Immature natural killer cell (primary cell): ENCODE results near the gene CHRNA10. TPM values are rescaled to one million over a fixed set of nuclear protein-coding genes. Genes with fewer than 3 reads are reported as not detected.

ENCODE experiments used
- DNase-seq, 3 donors: peaks; one replicate each; pipeline ENCODE4 v3.0.0; 2022; ENCODE audit warnings: mixed read lengths in 1 of 3
- H3K27ac Mint-ChIP-seq, 6 donors: one replicate each; pipeline ENCODE4 v1.8.0; 2020; ENCODE audit warnings: mixed read lengths in 6 of 6, mild to moderate bottlenecking in 5 of 6, inconsistent platforms in 4 of 6, moderate library complexity in 3 of 6
- H3K27me3 Mint-ChIP-seq, 3 donors: one replicate each; pipeline ENCODE4 v1.8.0; 2020 to 2021; ENCODE audit warnings: low read depth in 3 of 3, mild to moderate bottlenecking in 3 of 3, mixed read lengths in 3 of 3, moderate library complexity in 3 of 3, inconsistent platforms in 1 of 3
- H3K36me3 Mint-ChIP-seq, 3 donors: one replicate each; pipeline ENCODE4 v1.8.0; 2020; ENCODE audit warnings: mixed read lengths in 3 of 3, inconsistent platforms in 2 of 3, mild to moderate bottlenecking in 2 of 3
- H3K4me1 Mint-ChIP-seq, 2 donors: one replicate each; pipeline ENCODE4 v1.8.0; 2020; ENCODE audit warnings: inconsistent platforms in 2 of 2, mild to moderate bottlenecking in 2 of 2, mixed read lengths in 2 of 2, moderate library complexity in 1 of 2
- H3K4me3 Mint-ChIP-seq, 5 donors: one replicate each; pipeline ENCODE4 v1.8.0; 2020; ENCODE audit warnings: mild to moderate bottlenecking in 5 of 5, mixed read lengths in 5 of 5, inconsistent platforms in 3 of 5, moderate library complexity in 3 of 5
- H3K9me3 Mint-ChIP-seq, 6 donors: one replicate each; pipeline ENCODE4 v1.8.0; 2020; ENCODE audit warnings: mild to moderate bottlenecking in 6 of 6, mixed read lengths in 6 of 6, inconsistent platforms in 4 of 6, moderate library complexity in 3 of 6
- polyA plus RNA-seq, 3 donors: library from polyadenylated mRNA; unstranded; fragments of 300-500 nt; fragmentation: Illumina TruSeq; gene quantifications; one replicate each; pipeline ENCODE4 v1.2.3, GENCODE V29; 2021

CHRNA10 gene
- polyA plus RNA-seq, 3 donors from 2014 or later = 0.26 TPM; not detected in 2

DNA sequence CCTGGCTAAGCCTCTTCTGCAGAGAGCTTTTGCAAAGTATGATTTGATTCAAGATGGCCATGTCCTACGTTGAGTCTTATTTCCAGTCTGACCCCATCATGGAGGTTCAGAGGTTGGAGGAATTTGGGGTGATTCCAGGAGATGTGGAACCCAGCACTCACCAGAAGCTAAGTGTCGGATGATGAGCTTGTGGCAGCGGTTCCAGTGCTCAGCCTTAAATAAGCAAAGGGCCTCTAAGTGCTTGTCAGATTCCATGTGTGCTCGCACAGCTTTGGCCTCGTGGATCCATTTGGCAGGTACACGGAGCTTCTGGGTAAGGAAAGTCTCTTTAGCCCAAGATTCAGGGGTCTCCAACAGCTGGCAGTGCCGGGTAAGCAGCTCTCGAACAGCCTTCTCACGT lies 11.9 kb upstream of the CHRNA10 start:
- Mint-ChIP-seq H3K9me3 (no peaks in the 10 kb centered on the region), H3K4me3 (no peak overlapping the region), H3K27me3 (no peaks in the 10 kb centered on the region), H3K36me3 (peaks cover 33 to 72% (median 57%) of the 10 kb centered on the region in 3 donors), H3K27ac (no peak overlapping the region), H3K4me1 (no peaks in the 10 kb centered on the region)
- DNase-seq = no peak

DNA sequence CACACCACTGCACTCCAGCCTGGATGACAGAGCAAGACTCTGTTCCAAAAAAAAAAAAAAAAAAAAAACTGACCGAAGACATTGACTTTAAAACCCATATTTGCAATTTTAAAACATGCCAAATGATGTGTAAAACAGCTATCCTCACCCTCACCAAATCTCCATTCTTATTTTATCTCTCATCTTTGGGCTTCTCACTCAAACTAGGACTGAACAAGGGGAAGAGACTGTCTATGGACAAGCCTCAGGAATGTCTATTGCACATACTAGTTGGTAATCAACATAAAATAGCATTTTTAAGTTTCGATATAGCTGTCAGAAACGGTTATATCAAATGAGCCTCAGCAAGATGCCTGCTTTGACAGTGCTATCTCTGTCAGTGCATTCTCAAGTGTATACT lies 7.9 kb upstream of the CHRNA10 start:
- H3K27ac Mint-ChIP-seq = no peak overlapping the region
- H3K4me1 Mint-ChIP-seq = no peaks in the 10 kb centered on the region
- no peaks in the 10 kb centered on the region for H3K27me3 Mint-ChIP-seq
- no peaks in the 10 kb centered on the region for H3K9me3 Mint-ChIP-seq
- H3K36me3 Mint-ChIP-seq = peaks cover 36 to 68% (median 46%) of the 10 kb centered on the region in 3 donors
- no peak overlapping the region for H3K4me3 Mint-ChIP-seq
- DNase-seq = no peak

GRCh38 chr11:3675971-3676370 lies 4.8 kb upstream of the CHRNA10 start:
- Mint-ChIP-seq H3K4me3 (no peak overlapping the region), H3K9me3 (no peaks in the 10 kb centered on the region), H3K36me3 (peaks cover 32 to 60% (median 39%) of the 10 kb centered on the region in 3 donors), H3K4me1 (no peaks in the 10 kb centered on the region), H3K27me3 (peaks cover 0 to 4% (median 3%) of the 10 kb centered on the region in 3 donors), H3K27ac (peak overlapping the region in 1 of 6 donors; percentile 37)
- DNase-seq = no peak

GRCh38 chr11:3674189-3674588 lies 3.0 kb upstream of the CHRNA10 start:
- Mint-ChIP-seq H3K27ac (no peak overlapping the region), H3K27me3 (peaks cover 0 to 4% (median 3%) of the 10 kb centered on the region in 3 donors), H3K9me3 (no peaks in the 10 kb centered on the region), H3K4me1 (no peaks in the 10 kb centered on the region), H3K4me3 (no peak overlapping the region), H3K36me3 (peaks cover 36 to 62% (median 41%) of the 10 kb centered on the region in 3 donors)
- no peak for DNase-seq

DNA sequence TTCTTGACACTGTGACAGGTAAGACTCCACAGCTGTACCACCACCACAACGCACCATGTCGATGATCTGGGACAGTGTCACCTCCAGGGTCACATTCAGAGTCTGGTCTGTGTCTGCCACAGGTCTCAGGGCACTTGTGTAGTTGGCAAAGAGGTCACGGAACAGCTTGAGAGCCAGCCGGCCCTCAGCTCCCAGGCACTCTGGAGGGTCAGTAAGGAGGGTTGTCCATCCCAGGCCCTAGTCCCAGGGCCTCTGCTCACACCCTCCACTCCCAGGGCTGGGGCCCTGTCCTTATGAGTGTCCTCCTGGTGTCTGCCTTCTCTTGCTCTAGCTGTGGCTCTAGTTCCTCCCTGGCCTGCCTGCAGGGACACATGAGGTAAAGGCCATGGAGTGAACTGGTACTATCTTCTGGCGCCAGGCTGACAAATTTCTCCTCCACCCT lies 1.4 kb downstream of the CHRNA10 start:
- Mint-ChIP-seq H3K27me3 (peaks cover 0 to 4% (median 3%) of the 10 kb centered on the region in 3 donors), H3K4me1 (no peaks in the 10 kb centered on the region), H3K4me3 (no peak overlapping the region), H3K36me3 (peaks cover 29 to 55% (median 29%) of the 10 kb centered on the region in 3 donors), H3K27ac (no peak overlapping the region), H3K9me3 (no peaks in the 10 kb centered on the region)
- no peak for DNase-seq

DNA sequence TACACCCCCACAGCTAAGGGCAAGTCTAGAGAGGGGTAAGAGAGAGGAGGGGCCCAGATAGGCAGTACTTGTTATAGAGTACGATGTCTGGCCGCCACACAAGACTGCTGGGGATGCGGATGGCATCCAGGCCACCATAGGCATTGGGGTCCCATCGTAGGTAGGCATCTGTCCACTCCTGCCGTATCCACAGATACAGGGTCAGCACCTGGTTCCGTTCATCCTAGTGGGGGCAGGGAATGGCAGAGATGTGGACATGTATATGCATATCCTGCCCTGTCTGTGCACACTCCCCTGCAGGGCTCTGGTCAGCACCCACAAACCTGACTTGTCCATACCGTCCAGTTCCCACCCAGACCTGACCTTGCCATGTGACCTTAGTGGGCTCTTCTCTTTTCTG lies 2.1 kb downstream of the CHRNA10 start:
- Mint-ChIP-seq H3K4me1 (no peaks in the 10 kb centered on the region), H3K4me3 (no peak overlapping the region), H3K9me3 (no peaks in the 10 kb centered on the region), H3K36me3 (peaks cover 28 to 53% (median 35%) of the 10 kb centered on the region in 3 donors), H3K27ac (no peak overlapping the region), H3K27me3 (peaks cover 0 to 4% (median 3%) of the 10 kb centered on the region in 3 donors)
- no peak for DNase-seq

GRCh38 chr11:3667149-3668035 lies 3.8 kb downstream of the CHRNA10 start:
- H3K9me3 Mint-ChIP-seq = no peaks in the 10 kb centered on the region
- no peaks in the 10 kb centered on the region for H3K4me1 Mint-ChIP-seq
- DNase-seq = no peak
- peaks cover 0 to 3% (median 1%) of the 10 kb centered on the region in 3 donors for H3K27me3 Mint-ChIP-seq
- peaks cover 25 to 43% (median 31%) of the 10 kb centered on the region in 3 donors for H3K36me3 Mint-ChIP-seq
- H3K27ac Mint-ChIP-seq = no peak overlapping the region
- H3K4me3 Mint-ChIP-seq = no peak overlapping the region

DNA sequence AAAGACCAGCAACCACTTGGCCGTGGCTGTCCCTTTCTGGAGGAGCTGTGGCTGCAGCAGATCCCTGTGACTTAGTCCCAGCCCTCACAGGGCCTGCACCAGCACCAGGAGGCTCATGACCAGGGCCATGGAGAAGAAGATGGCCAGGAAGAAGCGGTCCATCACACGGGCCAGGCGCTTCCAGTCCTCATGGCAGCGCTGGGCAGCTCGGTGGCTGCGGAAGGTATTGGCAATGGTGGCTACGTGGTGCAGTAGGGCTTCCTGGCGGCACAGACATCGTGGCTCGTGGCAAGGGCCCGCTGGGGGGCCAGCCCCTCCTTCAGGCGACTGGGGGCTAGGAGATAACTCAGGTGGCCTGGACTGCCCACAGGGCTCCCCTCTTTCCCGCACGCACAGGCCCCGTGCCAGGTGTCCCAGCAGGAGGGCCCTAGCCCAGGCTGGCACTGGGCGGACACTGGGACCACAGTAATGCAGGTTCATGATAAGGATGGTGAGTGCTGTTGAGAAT lies 5.1 kb downstream of the CHRNA10 start:
- Mint-ChIP-seq H3K27ac (no peak overlapping the region), H3K4me1 (no peaks in the 10 kb centered on the region), H3K9me3 (no peaks in the 10 kb centered on the region), H3K27me3 (no peaks in the 10 kb centered on the region), H3K4me3 (no peak overlapping the region), H3K36me3 (peaks cover 25 to 40% (median 31%) of the 10 kb centered on the region in 3 donors)
- no peak for DNase-seq

DNA sequence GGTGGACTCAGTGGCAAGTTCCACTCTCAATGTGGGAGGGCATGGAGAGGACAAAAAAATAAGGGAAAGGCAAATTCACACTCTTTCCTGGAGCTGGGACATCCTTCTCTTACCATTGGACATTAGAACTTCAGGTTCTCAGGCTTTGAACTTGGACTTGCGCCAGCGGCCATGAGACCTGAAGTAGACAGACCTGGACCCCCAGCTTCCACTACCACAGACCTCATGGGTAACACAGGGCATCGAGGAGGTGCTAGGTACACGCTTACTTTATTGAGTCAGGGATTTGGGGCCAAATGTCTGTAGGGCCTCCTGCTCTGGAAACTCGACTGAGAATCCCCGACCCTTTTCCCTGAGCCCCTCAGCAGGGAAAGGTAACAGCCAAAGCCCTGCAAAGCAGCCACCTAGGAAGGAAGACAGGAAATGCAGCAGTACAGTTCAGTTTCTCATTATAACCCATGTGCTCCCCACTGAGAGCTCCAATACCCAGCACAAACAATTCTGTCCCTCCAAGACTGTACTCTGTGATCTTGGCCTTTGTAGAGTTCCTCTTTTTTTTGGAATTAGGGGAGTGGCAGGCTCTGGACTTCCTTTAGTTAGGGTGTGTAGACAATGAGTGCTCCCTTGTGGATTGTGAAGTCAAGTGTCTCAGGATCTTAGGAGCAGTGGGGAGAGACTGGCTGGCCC lies 5.7 kb downstream of the CHRNA10 start:
- Mint-ChIP-seq H3K4me1 (no peaks in the 10 kb centered on the region), H3K27me3 (no peaks in the 10 kb centered on the region), H3K36me3 (peaks cover 24 to 36% (median 25%) of the 10 kb centered on the region in 3 donors), H3K4me3 (no peak overlapping the region), H3K9me3 (no peaks in the 10 kb centered on the region), H3K27ac (no peak overlapping the region)
- no peak for DNase-seq

DNA sequence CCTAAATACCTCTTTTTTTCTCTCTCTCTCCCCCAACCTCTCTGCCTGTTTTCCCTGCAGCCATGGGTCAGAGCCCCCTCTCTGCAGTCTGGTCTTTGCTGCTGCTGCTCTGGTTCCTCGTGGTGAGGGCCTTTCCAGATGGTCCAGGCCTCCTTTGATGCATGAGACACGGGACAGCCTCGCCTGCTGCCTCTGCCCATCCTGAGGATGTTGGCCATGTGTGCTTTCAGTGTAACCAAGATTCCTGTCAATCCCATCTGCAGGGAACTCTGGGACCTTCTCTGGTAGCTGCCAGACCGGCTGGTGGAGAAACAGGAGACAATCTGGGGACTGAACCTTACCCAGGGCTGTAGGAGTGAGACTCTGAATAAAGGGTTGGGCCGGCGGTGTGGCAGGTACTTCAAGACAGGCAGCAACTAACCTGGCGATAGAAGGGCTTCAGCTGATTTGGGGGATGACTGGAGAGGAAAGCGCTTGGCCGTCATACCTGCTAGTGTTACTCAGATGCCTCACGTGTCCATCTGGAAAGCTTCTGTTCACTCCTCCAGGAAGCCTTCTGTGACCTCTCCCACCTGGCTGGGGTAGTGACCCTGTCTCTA lies 7.1 kb downstream of the CHRNA10 start:
- Mint-ChIP-seq H3K27me3 (no peaks in the 10 kb centered on the region), H3K36me3 (peaks cover 14 to 26% (median 20%) of the 10 kb centered on the region in 3 donors), H3K9me3 (no peaks in the 10 kb centered on the region), H3K4me3 (no peak overlapping the region), H3K4me1 (no peaks in the 10 kb centered on the region), H3K27ac (peak overlapping the region in 1 of 6 donors; percentile 40)
- no peak for DNase-seq

DNA sequence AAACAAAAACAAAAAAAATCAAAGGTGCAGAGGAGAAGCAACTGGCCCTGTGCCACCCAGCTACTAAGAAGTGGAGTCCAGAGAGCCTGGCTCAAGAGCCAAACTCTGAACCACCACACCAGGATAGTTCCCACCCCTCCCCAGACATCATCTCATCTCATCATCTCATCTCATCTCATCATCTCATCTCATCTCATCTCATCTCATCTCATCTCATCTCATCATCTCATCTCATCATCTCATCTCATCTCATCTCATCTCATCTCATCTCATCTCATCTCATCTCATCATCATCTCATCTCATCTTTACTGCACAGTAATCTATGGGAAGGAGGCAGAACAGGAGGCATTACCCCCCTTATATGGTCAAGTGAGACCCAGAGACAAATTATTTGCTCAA lies 8.3 kb downstream of the CHRNA10 start:
- no peaks in the 10 kb centered on the region for H3K4me1 Mint-ChIP-seq
- H3K27ac Mint-ChIP-seq = no peak overlapping the region
- no peaks in the 10 kb centered on the region for H3K9me3 Mint-ChIP-seq
- no peak overlapping the region for H3K4me3 Mint-ChIP-seq
- no peak for DNase-seq
- peaks cover 11 to 22% (median 20%) of the 10 kb centered on the region in 3 donors for H3K36me3 Mint-ChIP-seq
- H3K27me3 Mint-ChIP-seq = peaks cover 0 to 5% (median 0%) of the 10 kb centered on the region in 3 donors

GRCh38 chr11:3660960-3661359 lies 10.2 kb downstream of the CHRNA10 start:
- Mint-ChIP-seq H3K27me3 (peaks cover 0 to 5% (median 0%) of the 10 kb centered on the region in 3 donors), H3K36me3 (peaks cover 11 to 20% (median 16%) of the 10 kb centered on the region in 3 donors), H3K27ac (no peak overlapping the region), H3K4me3 (no peak overlapping the region), H3K9me3 (no peaks in the 10 kb centered on the region), H3K4me1 (no peaks in the 10 kb centered on the region)
- DNase-seq = no peak

GRCh38 chr11:3659595-3660515 lies 11.3 kb downstream of the CHRNA10 start:
- DNase-seq = no peak
- no peaks in the 10 kb centered on the region for H3K4me1 Mint-ChIP-seq
- peaks cover 1 to 5% (median 1%) of the 10 kb centered on the region in 3 donors for H3K27me3 Mint-ChIP-seq
- H3K4me3 Mint-ChIP-seq = no peak overlapping the region
- no peak overlapping the region for H3K27ac Mint-ChIP-seq
- H3K36me3 Mint-ChIP-seq = peaks cover 5 to 9% (median 8%) of the 10 kb centered on the region in 3 donors
- H3K9me3 Mint-ChIP-seq = no peaks in the 10 kb centered on the region
